ENCODE measurements around the gene LIMS1. TPM values are rescaled to one million over a fixed set of nuclear protein-coding genes. Genes with fewer than 3 reads are reported as not detected.
"Not testable (repeated sequence)": the region's sequence is repeated elsewhere in the genome, so short reads cannot be mapped to it uniquely, and the experiment has no call there.

The LIMS1 gene
- polyA plus RNA-seq, 1 donor (not counting 4 experiments of a cell fraction or from before 2014, with no cell fraction given), result 62.5 TPM

DNA sequence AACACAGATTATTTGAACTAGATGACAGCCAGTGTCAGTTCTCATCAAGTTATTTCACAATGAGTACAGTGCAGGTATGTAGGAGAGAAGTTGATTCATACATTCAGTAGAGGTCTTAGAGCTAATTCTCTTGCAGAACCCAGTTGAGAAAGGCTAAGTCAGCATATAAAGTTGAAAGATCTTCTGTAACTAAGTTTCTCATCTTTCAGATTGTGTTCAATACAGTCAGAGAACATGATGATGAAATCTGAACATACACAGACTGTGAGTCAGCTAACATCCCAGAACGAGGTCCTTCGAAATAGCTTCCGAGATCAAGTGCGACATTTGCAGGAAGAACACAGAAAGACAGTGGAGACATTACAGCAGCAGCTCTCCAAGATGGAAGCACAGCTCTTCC, 41.9 kb upstream of the LIMS1 start:
- DNase-seq (ENCODE audit: low read depth, low spot score), result peak; percentile 9
- no peak for FAIRE-seq
- TF ChIP-seq, protein P1, sequence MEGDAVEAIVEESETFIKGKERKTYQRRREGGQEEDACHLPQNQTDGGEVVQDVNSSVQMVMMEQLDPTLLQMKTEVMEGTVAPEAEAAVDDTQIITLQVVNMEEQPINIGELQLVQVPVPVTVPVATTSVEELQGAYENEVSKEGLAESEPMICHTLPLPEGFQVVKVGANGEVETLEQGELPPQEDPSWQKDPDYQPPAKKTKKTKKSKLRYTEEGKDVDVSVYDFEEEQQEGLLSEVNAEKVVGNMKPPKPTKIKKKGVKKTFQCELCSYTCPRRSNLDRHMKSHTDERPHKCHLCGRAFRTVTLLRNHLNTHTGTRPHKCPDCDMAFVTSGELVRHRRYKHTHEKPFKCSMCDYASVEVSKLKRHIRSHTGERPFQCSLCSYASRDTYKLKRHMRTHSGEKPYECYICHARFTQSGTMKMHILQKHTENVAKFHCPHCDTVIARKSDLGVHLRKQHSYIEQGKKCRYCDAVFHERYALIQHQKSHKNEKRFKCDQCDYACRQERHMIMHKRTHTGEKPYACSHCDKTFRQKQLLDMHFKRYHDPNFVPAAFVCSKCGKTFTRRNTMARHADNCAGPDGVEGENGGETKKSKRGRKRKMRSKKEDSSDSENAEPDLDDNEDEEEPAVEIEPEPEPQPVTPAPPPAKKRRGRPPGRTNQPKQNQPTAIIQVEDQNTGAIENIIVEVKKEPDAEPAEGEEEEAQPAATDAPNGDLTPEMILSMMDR (optimal IDR thresholded peaks at IDR 0.05 in 1 of 3, IDR thresholded peaks at IDR 0.05 in 1 of 3, conservative IDR thresholded peaks at IDR 0.05 in 1 of 3; ENCODE audit: extremely low read depth in 1 of 3, insufficient read depth in 2 of 3, low read length in 3 of 3), result no peak
- no peak for TF ChIP-seq EZH2 (IDR thresholded peaks at IDR 0.05; ENCODE audit: low read length)
- peak overlapping the region; percentile 5 for H3K27ac ChIP-seq (ENCODE audit: control insufficient read depth, insufficient read depth, low read length)
- H3K79me2 ChIP-seq (ENCODE audit: control insufficient read depth, insufficient read depth, low read length), result no peaks in the 10 kb centered on the region
- no peaks in the 10 kb centered on the region for H3K9me3 ChIP-seq (ENCODE audit: control insufficient read depth, low read depth, low read length)
- dilution Hi-C loops (cut with MboI; ENCODE audit: extremely low pct_ligation_motif_present, low sequenced_read_pairs), result no loop called here
- no peak overlapping the region for H3K4me2 ChIP-seq (ENCODE audit: control insufficient read depth, extremely low read depth, insufficient read depth, low read depth, low read length)
- no peak overlapping the region for H2AFZ ChIP-seq (ENCODE audit: control insufficient read depth, low read length)
- no peaks in the 10 kb centered on the region for H3K27me3 ChIP-seq (ENCODE audit: control insufficient read depth, extremely low read depth, insufficient read depth, low read length)
- no peaks in the 10 kb centered on the region for H3K4me1 ChIP-seq (ENCODE audit: control insufficient read depth, extremely low read depth, insufficient read depth, low read length)
- H3K4me3 ChIP-seq (ENCODE audit: control insufficient read depth in 2 of 3, extremely low read depth in 1 of 3, insufficient read depth in 2 of 3, low read depth in 1 of 3, low read length in 3 of 3), result no peak overlapping the region
- H3K9me1 ChIP-seq (ENCODE audit: control insufficient read depth, extremely low read depth, insufficient read depth, low read length), result no peaks in the 10 kb centered on the region
- no peaks in the 10 kb centered on the region for H4K20me1 ChIP-seq (ENCODE audit: control insufficient read depth, extremely low read depth, insufficient read depth, low read length)
- peaks cover 2 to 11% of the 10 kb centered on the region in 2 experiments for H3K36me3 ChIP-seq (ENCODE audit: control insufficient read depth in 2 of 2, extremely low read depth in 1 of 2, insufficient read depth in 2 of 2, low read length in 2 of 2)
- H3K9ac ChIP-seq (ENCODE audit: control insufficient read depth, extremely low read depth, insufficient read depth, low read length), result no peak overlapping the region

- H3K36me3 ChIP-seq (ENCODE audit: control insufficient read depth in 2 of 2, extremely low read depth in 1 of 2, insufficient read depth in 2 of 2, low read length in 2 of 2); FAIRE-seq; H3K9me3 ChIP-seq (ENCODE audit: control insufficient read depth, low read depth, low read length); H3K79me2 ChIP-seq (ENCODE audit: control insufficient read depth, insufficient read depth, low read length); dilution Hi-C loops (cut with MboI; ENCODE audit: extremely low pct_ligation_motif_present, low sequenced_read_pairs); H4K20me1 ChIP-seq (ENCODE audit: control insufficient read depth, extremely low read depth, insufficient read depth, low read length); H3K4me2 ChIP-seq (ENCODE audit: control insufficient read depth, extremely low read depth, insufficient read depth, low read depth, low read length); H3K9me1 ChIP-seq (ENCODE audit: control insufficient read depth, extremely low read depth, insufficient read depth, low read length); H3K4me1 ChIP-seq (ENCODE audit: control insufficient read depth, extremely low read depth, insufficient read depth, low read length); H3K4me3 ChIP-seq (ENCODE audit: control insufficient read depth in 2 of 3, extremely low read depth in 1 of 3, insufficient read depth in 2 of 3, low read depth in 1 of 3, low read length in 3 of 3); H3K27me3 ChIP-seq (ENCODE audit: control insufficient read depth, extremely low read depth, insufficient read depth, low read length); DNase-seq (ENCODE audit: low read depth, low spot score); H2AFZ ChIP-seq (ENCODE audit: control insufficient read depth, low read length); H3K27ac ChIP-seq (ENCODE audit: control insufficient read depth, insufficient read depth, low read length); H3K9ac ChIP-seq (ENCODE audit: control insufficient read depth, extremely low read depth, insufficient read depth, low read length): not testable (repeated sequence)
These were observed 38.1 kb upstream of the LIMS1 start for GRCh38 chr2:108496167-108496566.

DNA sequence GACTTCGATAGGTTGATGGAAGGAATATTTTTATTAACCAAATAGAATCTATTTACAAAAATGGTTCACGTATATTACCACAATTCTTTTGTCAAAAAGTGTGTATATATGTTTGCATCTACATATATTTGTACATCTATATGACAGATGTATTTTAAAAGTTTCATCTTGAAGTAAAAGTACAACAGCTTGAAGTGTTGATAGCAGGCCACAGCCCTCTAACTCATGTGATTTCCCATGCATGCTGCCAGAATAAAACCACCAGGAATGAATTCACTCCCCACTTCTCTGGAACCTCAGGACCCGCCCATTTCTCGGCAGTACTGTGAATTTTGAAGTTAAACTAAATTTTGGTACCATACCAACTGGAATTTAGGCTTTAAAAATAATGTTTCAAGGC, 26.6 kb upstream of the LIMS1 start:
- FAIRE-seq; H3K4me3 ChIP-seq (ENCODE audit: control insufficient read depth in 2 of 3, extremely low read depth in 1 of 3, insufficient read depth in 2 of 3, low read depth in 1 of 3, low read length in 3 of 3); dilution Hi-C loops (cut with MboI; ENCODE audit: extremely low pct_ligation_motif_present, low sequenced_read_pairs); H3K27ac ChIP-seq (ENCODE audit: control insufficient read depth, insufficient read depth, low read length); DNase-seq (ENCODE audit: low read depth, low spot score); H3K9ac ChIP-seq (ENCODE audit: control insufficient read depth, extremely low read depth, insufficient read depth, low read length); H3K27me3 ChIP-seq (ENCODE audit: control insufficient read depth, extremely low read depth, insufficient read depth, low read length); H3K79me2 ChIP-seq (ENCODE audit: control insufficient read depth, insufficient read depth, low read length); H3K9me1 ChIP-seq (ENCODE audit: control insufficient read depth, extremely low read depth, insufficient read depth, low read length); H4K20me1 ChIP-seq (ENCODE audit: control insufficient read depth, extremely low read depth, insufficient read depth, low read length); H2AFZ ChIP-seq (ENCODE audit: control insufficient read depth, low read length); H3K36me3 ChIP-seq (ENCODE audit: control insufficient read depth in 2 of 2, extremely low read depth in 1 of 2, insufficient read depth in 2 of 2, low read length in 2 of 2); H3K4me2 ChIP-seq (ENCODE audit: control insufficient read depth, extremely low read depth, insufficient read depth, low read depth, low read length); H3K9me3 ChIP-seq (ENCODE audit: control insufficient read depth, low read depth, low read length); H3K4me1 ChIP-seq (ENCODE audit: control insufficient read depth, extremely low read depth, insufficient read depth, low read length): not testable (repeated sequence)

DNA sequence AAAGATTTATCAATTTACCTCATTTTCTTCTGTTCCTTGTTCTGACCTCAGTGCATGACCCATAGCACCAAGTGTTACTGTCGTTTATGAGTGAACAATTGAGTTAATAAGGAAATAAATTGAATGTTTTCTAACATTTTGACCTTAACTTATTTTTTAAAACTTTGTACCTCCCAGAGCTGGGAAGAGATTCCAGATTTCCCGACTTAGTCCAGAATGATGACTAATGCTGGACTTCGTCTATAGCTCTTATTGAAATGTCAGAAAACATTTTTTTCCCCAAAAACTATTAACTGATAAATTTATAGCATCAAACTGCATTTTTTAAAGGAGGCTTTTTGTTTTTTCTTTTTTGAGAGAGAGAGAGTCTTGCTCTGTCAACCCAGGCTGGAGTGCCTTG, 21.8 kb upstream of the LIMS1 start:
- H2AFZ ChIP-seq (ENCODE audit: control insufficient read depth, low read length); H3K4me1 ChIP-seq (ENCODE audit: control insufficient read depth, extremely low read depth, insufficient read depth, low read length); H3K9me3 ChIP-seq (ENCODE audit: control insufficient read depth, low read depth, low read length); dilution Hi-C loops (cut with MboI; ENCODE audit: extremely low pct_ligation_motif_present, low sequenced_read_pairs); H3K4me2 ChIP-seq (ENCODE audit: control insufficient read depth, extremely low read depth, insufficient read depth, low read depth, low read length); H3K79me2 ChIP-seq (ENCODE audit: control insufficient read depth, insufficient read depth, low read length); H3K9me1 ChIP-seq (ENCODE audit: control insufficient read depth, extremely low read depth, insufficient read depth, low read length); H3K27me3 ChIP-seq (ENCODE audit: control insufficient read depth, extremely low read depth, insufficient read depth, low read length); H3K9ac ChIP-seq (ENCODE audit: control insufficient read depth, extremely low read depth, insufficient read depth, low read length); H3K27ac ChIP-seq (ENCODE audit: control insufficient read depth, insufficient read depth, low read length); H4K20me1 ChIP-seq (ENCODE audit: control insufficient read depth, extremely low read depth, insufficient read depth, low read length); FAIRE-seq; H3K4me3 ChIP-seq (ENCODE audit: control insufficient read depth in 2 of 3, extremely low read depth in 1 of 3, insufficient read depth in 2 of 3, low read depth in 1 of 3, low read length in 3 of 3); H3K36me3 ChIP-seq (ENCODE audit: control insufficient read depth in 2 of 2, extremely low read depth in 1 of 2, insufficient read depth in 2 of 2, low read length in 2 of 2); DNase-seq (ENCODE audit: low read depth, low spot score): not testable (repeated sequence)
